SHP77 treated with DMSO at 0.1 percent for 48 hours (cell line): ENCODE data around the gene SAMD7.

ENCODE experiments used
- DNase-seq: peaks from one replicate; lab custom pipeline; 2025; lab: John Stamatoyannopoulos, UW

The SAMD7 gene

GRCh38 chr3:169966428-169966950 lies 55.1 kb downstream of the SAMD7 start, which contains the start of gene SEC62:
TSS of gene SEC62 (plus strand) at chr3:169966807. CDS start at chr3:169966823, 16 bp downstream.
- DNase-seq, result peak; percentile 80

GRCh38 chr3:169966951-169967915 lies 55.9 kb downstream of the SAMD7 start:
- DNase-seq, result no peak

- DNase-seq, result no peak
Measured at GRCh38 chr3:169968224-169968885, 57.0 kb downstream of the SAMD7 start.

GRCh38 chr3:169969174-169970095 lies 58.1 kb downstream of the SAMD7 start:
- DNase-seq, result no peak

- DNase-seq, result no peak
Measured at GRCh38 chr3:169970847-169971246, 59.5 kb downstream of the SAMD7 start.

- DNase-seq, result no peak
Measured at GRCh38 chr3:169971522-169971921, 60.1 kb downstream of the SAMD7 start.

- DNase-seq, result no peak
Measured at GRCh38 chr3:169980055-169980454, 68.7 kb downstream of the SAMD7 start.

GRCh38 chr3:169984292-169984691 lies 72.9 kb downstream of the SAMD7 start:
- DNase-seq, result no peak
